Peyer's patch (tissue), 4 donors: Measurements from ENCODE around the gene CNGA1. TPM values are rescaled to one million over a fixed set of nuclear protein-coding genes. Genes with fewer than 3 reads are reported as not detected.

ENCODE experiments used
- DNase-seq, 3 donors: peaks; one replicate each; pipeline ENCODE4 v3.0.0-alpha.2; 2017 to 2019
- H3K27ac ChIP-seq, 4 donors: fragments of 200-600 bp; sonication (generic); one replicate each; pipeline ENCODE4 v1.5.1; 2016 to 2019
- H3K27me3 ChIP-seq, 2 donors: fragments of 200-600 bp; sonication (generic); one replicate each; pipeline ENCODE4 v1.5.1; 2019
- H3K36me3 ChIP-seq, 3 donors: fragments of 200-600 bp; sonication (generic); one replicate each; pipeline ENCODE4 v1.5.1; 2016 to 2019
- H3K4me1 ChIP-seq, 4 donors: fragments of 200-600 bp; sonication (generic); one replicate each; pipeline ENCODE4 v1.5.1; 2016 to 2019
- H3K4me3 ChIP-seq, 4 donors: fragments of 200-600 bp; sonication (generic); 1 replicate in 3 of 4; 2 replicates in 1 of 4; pipeline ENCODE4 v1.5.1; 2016 to 2019; ENCODE audit warnings: mild to moderate bottlenecking in 1 of 4
- H3K9me3 ChIP-seq, 4 donors: fragments of 200-600 bp; sonication (generic); one replicate each; pipeline ENCODE4 v1.5.1; 2016 to 2019; ENCODE audit warnings: mild to moderate bottlenecking in 1 of 4
- POLR2A ChIP-seq, 2 donors: fragments of 450-650 bp; IDR thresholded peaks; one replicate each; pipeline ENCODE4 v1.5.1; 2017; ENCODE audit warnings: antibody characterized with exemption in 2 of 2, mild to moderate bottlenecking in 2 of 2, moderate library complexity in 2 of 2
- total RNA-seq, 4 donors: library from RNA; depleted of rRNA; stranded (reverse); fragments of >200 nt; gene quantifications; one replicate each; pipeline ENCODE4 v1.1.0, GENCODE V29; 2016
- TF ChIP-seq, protein P1 (sequence below), 6 experiments: fragments of 450-650 bp in 4 of 6; fragments of 200-600 bp in 2 of 6; sonication (generic) in 1 of 6; IDR thresholded peaks; one replicate each; pipeline ENCODE4 v1.5.1; 2017 to 2019; ENCODE audit warnings: antibody characterized with exemption in 6 of 6, mild to moderate bottlenecking in 3 of 6, moderate library complexity in 1 of 6

CNGA1 gene
- total RNA-seq, 4 donors from 2014 or later: 9.8 to 22.2 (median 11.7) TPM; not detected in 1

DNA sequence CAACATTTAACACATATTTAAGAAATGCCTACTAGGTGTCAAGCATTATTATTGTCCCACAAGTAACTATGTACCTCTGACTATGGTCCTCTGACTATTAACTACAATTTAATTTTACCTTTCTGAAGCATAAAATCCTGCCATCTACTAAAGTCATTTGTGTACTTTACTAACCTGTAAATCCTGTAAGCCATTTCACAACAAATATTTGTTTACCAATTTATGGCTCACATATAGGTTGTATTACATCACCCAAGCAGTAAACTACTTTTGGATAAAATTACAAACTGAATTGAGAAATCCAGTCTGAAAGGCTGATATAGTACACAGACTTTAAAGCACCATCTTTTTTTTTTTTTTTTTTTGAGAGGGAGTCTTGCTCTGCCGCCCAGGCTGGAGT is 43.8 kb downstream of the CNGA1 start:
- H3K36me3 ChIP-seq: no peaks in the 10 kb centered on the region
- no peaks in the 10 kb centered on the region for H3K4me1 ChIP-seq
- H3K27me3 ChIP-seq: no peaks in the 10 kb centered on the region
- H3K27ac ChIP-seq: no peak overlapping the region
- no peak for DNase-seq
- no peak overlapping the region for H3K4me3 ChIP-seq
- H3K9me3 ChIP-seq: no peaks in the 10 kb centered on the region
- TF ChIP-seq, protein P1, sequence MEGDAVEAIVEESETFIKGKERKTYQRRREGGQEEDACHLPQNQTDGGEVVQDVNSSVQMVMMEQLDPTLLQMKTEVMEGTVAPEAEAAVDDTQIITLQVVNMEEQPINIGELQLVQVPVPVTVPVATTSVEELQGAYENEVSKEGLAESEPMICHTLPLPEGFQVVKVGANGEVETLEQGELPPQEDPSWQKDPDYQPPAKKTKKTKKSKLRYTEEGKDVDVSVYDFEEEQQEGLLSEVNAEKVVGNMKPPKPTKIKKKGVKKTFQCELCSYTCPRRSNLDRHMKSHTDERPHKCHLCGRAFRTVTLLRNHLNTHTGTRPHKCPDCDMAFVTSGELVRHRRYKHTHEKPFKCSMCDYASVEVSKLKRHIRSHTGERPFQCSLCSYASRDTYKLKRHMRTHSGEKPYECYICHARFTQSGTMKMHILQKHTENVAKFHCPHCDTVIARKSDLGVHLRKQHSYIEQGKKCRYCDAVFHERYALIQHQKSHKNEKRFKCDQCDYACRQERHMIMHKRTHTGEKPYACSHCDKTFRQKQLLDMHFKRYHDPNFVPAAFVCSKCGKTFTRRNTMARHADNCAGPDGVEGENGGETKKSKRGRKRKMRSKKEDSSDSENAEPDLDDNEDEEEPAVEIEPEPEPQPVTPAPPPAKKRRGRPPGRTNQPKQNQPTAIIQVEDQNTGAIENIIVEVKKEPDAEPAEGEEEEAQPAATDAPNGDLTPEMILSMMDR (IDR thresholded peaks at IDR 0.05): no peak

DNA sequence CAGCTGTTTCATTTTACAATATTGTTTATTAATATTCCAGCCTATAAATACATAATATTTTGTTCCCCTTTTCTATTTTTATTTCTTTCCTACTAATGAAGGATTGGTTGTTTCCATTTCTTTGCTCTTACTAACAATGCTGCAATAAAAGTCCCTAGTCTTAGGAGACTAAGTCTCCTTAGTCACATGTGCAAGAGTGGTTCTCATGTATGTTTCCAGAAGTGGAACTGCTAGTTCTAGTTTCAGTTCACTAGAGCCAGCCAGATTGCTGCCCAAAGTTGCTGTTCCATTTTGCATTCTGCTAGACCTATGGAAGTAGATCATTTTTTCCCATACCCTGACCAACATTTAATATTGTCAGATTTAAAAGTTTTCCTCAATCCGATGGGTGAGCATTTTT is 44.3 kb downstream of the CNGA1 start:
- TF ChIP-seq, protein P1 (IDR thresholded peaks at IDR 0.05): no peak
- TF ChIP-seq POLR2A (IDR thresholded peaks at IDR 0.05): no peak
- H3K27ac ChIP-seq: no peak overlapping the region
- H3K4me1 ChIP-seq: no peaks in the 10 kb centered on the region
- no peaks in the 10 kb centered on the region for H3K36me3 ChIP-seq
- no peak overlapping the region for H3K4me3 ChIP-seq
- no peak for DNase-seq
- H3K27me3 ChIP-seq: no peaks in the 10 kb centered on the region
- no peaks in the 10 kb centered on the region for H3K9me3 ChIP-seq

DNA sequence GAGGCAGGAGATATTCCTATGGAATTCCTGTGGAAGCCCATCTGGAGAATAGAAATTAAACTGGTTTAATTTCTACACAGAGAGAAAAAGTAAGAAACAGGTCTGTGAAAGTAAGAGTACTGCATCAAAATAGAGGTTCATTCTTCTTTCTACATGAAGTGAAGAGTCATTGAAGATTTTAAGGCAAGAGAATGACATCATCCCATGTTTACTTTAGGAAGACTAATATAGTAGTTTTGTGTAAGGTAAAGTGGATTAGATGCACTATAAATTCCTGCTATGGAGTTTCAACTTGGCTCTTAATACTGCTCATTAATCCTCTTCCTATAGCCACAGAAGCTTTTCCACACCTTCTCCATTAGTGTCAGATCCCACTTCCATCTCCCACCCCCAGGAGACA is 47.6 kb downstream of the CNGA1 start:
- Histone ChIP-seq H3K27me3 (no peaks in the 10 kb centered on the region), H3K36me3 (no peaks in the 10 kb centered on the region), H3K27ac (no peak overlapping the region), H3K4me3 (no peak overlapping the region), H3K4me1 (no peaks in the 10 kb centered on the region), H3K9me3 (no peaks in the 10 kb centered on the region)
- no peak for DNase-seq
- TF ChIP-seq, protein P1 (IDR thresholded peaks at IDR 0.05): no peak
- TF ChIP-seq POLR2A (IDR thresholded peaks at IDR 0.05): no peak

DNA sequence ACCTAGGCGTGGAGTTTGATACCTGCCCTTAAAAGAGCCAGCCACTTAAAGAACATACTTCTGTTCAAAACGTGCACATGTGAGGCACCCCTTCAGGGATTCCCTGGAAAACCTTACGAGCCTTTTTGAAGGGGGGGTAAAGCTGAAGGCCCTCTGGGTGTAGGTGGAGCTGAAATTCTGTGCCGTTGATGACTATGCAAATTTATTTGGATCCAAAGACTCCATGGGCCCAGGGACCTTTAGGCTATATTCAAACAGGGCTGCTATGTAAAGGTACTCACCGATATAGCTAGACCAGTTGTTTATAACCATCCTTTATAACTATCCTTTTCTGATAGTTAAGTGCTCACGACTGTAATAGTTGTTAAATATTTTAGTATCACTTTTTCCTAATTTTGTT is 61.8 kb downstream of the CNGA1 start:
- no peaks in the 10 kb centered on the region for H3K36me3 ChIP-seq
- no peak overlapping the region for H3K4me3 ChIP-seq
- H3K4me1 ChIP-seq: no peaks in the 10 kb centered on the region
- H3K27ac ChIP-seq: no peak overlapping the region
- H3K9me3 ChIP-seq: peaks cover 0 to 4% (median 0%) of the 10 kb centered on the region in 4 donors
- DNase-seq: no peak
- no peak for TF ChIP-seq POLR2A (IDR thresholded peaks at IDR 0.05)
- TF ChIP-seq, protein P1 (IDR thresholded peaks at IDR 0.05): no peak
- H3K27me3 ChIP-seq: no peaks in the 10 kb centered on the region

DNA sequence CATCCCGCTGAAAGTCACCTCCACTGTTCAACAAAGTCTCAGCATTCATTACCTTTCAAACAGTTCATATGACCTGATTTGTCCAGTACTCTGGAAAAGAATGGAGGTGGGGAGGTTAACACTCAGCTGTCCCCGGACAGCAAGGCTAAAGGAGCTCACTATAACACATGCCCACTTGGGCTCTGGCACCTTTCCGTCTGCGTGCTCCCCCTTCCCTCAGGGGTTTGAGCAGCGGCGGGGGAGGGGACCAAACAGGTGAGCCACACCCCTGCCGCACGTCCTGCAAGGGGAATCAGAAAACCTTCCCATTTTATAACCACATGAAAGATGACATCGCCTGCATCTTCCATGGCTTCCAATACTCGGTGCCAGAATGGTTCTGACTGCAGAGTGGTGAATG is 62.2 kb downstream of the CNGA1 start:
- H3K27ac ChIP-seq: no peak overlapping the region
- H3K36me3 ChIP-seq: no peaks in the 10 kb centered on the region
- DNase-seq: no peak
- TF ChIP-seq, protein P1 (IDR thresholded peaks at IDR 0.05): no peak
- TF ChIP-seq POLR2A (IDR thresholded peaks at IDR 0.05): no peak
- no peaks in the 10 kb centered on the region for H3K4me1 ChIP-seq
- H3K4me3 ChIP-seq: no peak overlapping the region
- H3K9me3 ChIP-seq: peaks cover 0 to 4% (median 0%) of the 10 kb centered on the region in 4 donors
- H3K27me3 ChIP-seq: no peaks in the 10 kb centered on the region
